Right cardiac atrium (tissue), 5 donors: ENCODE measurements around the gene SEMA3B. TPM values are rescaled to one million over a fixed set of nuclear protein-coding genes. Genes with fewer than 3 reads are reported as not detected.

ENCODE experiments used
- ATAC-seq, 2 donors: fragments of 200-7000 bp; cut with Tn5 transposase; one replicate each; pipeline versions ENCODE4 v1.8.0 to v1.9.1; 2020; ENCODE audit warnings: moderate library complexity in 2 of 2, mild to moderate bottlenecking in 1 of 2
- DNase-seq, 3 donors: peaks; one replicate each; pipeline ENCODE4 v3.0.0-alpha.2; 2020
- H3K27ac ChIP-seq: one replicate; pipeline ENCODE4 v1.5.1; 2013; ENCODE audit warnings: mild to moderate bottlenecking, low read length, control low read depth, moderate library complexity
- H3K27me3 ChIP-seq: one replicate; pipeline ENCODE4 v1.6.1; 2013; ENCODE audit not compliant: control insufficient read depth, insufficient read depth
- H3K4me1 ChIP-seq: one replicate; pipeline ENCODE4 v1.6.1; 2013; ENCODE audit warnings: low read length; ENCODE audit not compliant: control insufficient read depth, insufficient read depth
- H3K4me3 ChIP-seq: one replicate; pipeline ENCODE4 v1.5.1; 2013; ENCODE audit warnings: low read length, control low read depth
- H3K9me3 ChIP-seq: one replicate; pipeline ENCODE4 v1.6.1; 2013; ENCODE audit warnings: low read length; ENCODE audit not compliant: control insufficient read depth
- WGBS: extraction: QIAGEN DNeasy Blood & Tissue Kit; methylation state at CpG from one replicate; pipeline ENCODE4 v1.1.7; 2013; 5-methylcytosine and 5-hydroxymethylcytosine counted together
- intact Hi-C, 4 donors: fragments of 100-400 bp; cut with DNase I; formaldehyde crosslinking; loops; one replicate each; pipeline versions ENCODE4 v1.11.0 to v1.14.0; 2022 to 2023
- microRNA-seq, 2 donors: library from miRNA; unstranded; fragments of <30 nt; microRNA quantifications; one replicate each; pipeline ENCODE4 v1.2.0, GENCODE V29; 2020 to 2021
- polyA plus RNA-seq: library from polyadenylated mRNA; stranded (reverse); fragments of 200-250 nt; gene quantifications from one replicate; pipeline ENCODE4 v1.2.3, GENCODE V29; 2013
- total RNA-seq, 4 donors: library from RNA; stranded (reverse); fragmentation: NEBNext Ultra II Directional; extraction: Animal tissue kit (Norgen Biotek cat#: 25700); gene quantifications; one replicate each; pipeline ENCODE4 v1.2.1, GENCODE V29; 2021
- donor health status: healthy with polysubstance abuse.
- donor health status: DM: no; HTN: yes; CAD: no.
- donor health status: DM: no; HTN: no; CAD: no.
- donor health status: DM: no; HTN: yes; CAD: no; lungs with severe emphysema.
- donor health status: DM: yes; HTN: yes; CAD: no.

SEMA3B gene
- total and polyA plus RNA-seq, 5 donors: 19.2 to 35.7 (median 33.0) TPM

DNA sequence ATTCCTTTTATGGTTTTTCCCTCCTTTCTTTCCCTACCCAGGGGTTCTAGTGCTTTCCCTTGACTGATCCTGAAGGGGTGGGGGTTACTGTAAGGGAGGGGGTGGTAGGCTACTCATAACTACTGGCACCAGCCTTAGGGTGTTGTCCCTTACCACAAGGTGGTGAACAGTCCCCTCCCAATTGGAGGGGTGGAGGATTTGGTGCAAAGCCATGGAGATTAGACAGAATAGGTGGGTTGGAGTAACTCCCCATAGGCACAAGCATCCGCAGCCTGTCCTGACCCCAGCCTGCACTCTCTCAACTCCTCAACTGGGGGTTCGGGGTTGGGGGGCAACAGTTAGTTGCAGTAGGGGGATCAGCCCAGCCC is 56.1 kb downstream of the SEMA3B start:
- DNase-seq: no peak
- H3K4me1 ChIP-seq: peaks cover 11% of the 10 kb centered on the region
- ATAC-seq: no peak
- H3K27me3 ChIP-seq: no peaks in the 10 kb centered on the region
- WGBS: 83% methylated on average over 2 of the region's 2 CpGs
- no peak overlapping the region for H3K4me3 ChIP-seq
- no peak overlapping the region for H3K27ac ChIP-seq
- no peaks in the 10 kb centered on the region for H3K9me3 ChIP-seq
- intact Hi-C loops: no loop called here

DNA sequence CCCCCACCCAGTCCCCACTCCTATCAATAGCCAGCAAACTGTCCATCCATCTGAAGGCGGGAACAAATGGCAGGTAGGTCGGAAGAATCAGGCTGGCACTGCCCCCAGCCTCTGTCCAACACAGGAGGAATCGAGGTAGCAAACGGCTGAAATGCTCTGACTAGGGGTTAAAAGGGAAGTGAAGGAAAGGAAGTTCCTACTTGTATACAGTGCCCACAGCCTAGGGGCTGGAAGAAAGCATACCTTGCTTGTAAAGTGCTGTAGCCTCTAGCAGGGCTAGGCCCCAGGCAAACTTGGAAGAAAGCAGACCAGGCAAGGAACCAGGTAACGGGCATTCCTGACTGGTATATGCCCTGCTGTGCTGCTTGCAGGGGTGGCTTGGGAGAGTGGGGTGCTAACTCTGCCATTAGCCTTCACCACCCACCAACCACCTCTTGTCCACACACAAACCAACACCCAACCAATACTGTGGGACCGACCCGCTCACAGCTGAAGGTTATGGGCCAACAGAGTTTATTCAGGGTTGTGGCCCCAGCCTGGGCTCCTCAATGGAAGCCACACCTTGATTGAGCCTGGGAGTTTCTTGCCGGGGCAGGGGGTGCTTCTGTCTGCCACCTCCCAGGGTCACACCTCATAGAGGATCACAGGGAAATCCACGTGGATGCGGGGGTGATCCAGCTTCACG is 56.7 kb downstream of the SEMA3B start:
- no peak for ATAC-seq
- intact Hi-C loops: no loop called here
- DNase-seq: peak in 1 of 3 donors; percentile 20
- whole genome bisulfite sequencing: 86% methylated on average over 11 of the region's 11 CpGs
- Histone ChIP-seq H3K4me1 (peaks cover 8% of the 10 kb centered on the region), H3K27me3 (no peaks in the 10 kb centered on the region), H3K27ac (no peak overlapping the region), H3K4me3 (no peak overlapping the region), H3K9me3 (no peaks in the 10 kb centered on the region)

DNA sequence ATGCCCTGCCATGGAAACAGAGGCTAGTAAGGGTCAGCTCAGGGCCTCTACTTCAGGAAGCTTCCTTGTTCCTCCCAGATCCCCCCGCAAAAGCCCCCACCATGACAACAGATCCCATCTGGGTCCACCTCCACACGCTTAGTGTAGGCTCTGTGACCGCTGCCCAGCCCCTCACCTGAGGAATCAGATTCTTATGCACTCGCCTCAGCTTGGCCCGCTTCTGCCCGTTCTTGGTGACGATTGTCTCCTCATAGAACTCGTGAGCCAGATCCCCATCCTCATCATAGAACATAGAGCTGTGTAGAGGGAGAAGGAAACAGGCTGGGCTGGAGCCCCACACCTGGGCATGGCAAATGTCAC is 57.2 kb downstream of the SEMA3B start:
- WGBS: 92% methylated on average over 8 of the region's 8 CpGs
- Histone ChIP-seq H3K4me3 (no peak overlapping the region), H3K27ac (no peak overlapping the region), H3K27me3 (no peaks in the 10 kb centered on the region), H3K9me3 (no peaks in the 10 kb centered on the region), H3K4me1 (peaks cover 8% of the 10 kb centered on the region)
- DNase-seq (peak in 1 of 3 donors; percentile 51), ATAC-seq (no peak)
- intact Hi-C loops: no loop called here

DNA sequence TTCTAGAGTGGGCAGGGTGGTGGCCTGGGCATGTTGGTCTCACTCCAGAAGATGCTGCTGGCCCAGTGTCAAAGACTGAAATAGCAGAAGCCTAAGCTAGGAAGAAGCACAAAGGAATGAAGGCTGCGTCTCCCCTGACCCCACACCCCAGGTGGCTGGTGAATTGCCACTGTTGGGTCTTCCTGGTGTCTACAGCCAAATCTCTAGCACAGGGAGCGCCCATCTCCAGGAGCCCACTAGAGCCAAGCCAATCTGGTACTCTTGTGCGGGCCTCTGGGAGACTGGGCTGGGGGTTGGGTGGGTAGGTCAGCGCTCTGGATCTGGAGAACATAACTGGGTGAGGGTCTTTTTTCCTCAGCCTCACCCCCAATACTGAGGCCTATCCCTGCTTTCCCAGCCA is 58.2 kb downstream of the SEMA3B start:
- 63% methylated on average over 4 of the region's 4 CpGs for WGBS
- Histone ChIP-seq H3K4me3 (peak overlapping the region; percentile 85), H3K9me3 (no peaks in the 10 kb centered on the region), H3K4me1 (peaks cover 8% of the 10 kb centered on the region), H3K27me3 (no peaks in the 10 kb centered on the region), H3K27ac (no peak overlapping the region)
- ATAC-seq (no peak), DNase-seq (peak in 1 of 3 donors; percentile 40)
- intact Hi-C loops: no loop called here

Small RNAs within 50 kb of the gene (microRNA-seq; reads per million reads assigned to microRNA genes)
- gene MIR5787: 0 reads per million in 2 donors

Other genes with a start within 250 kb of the SEMA3B start
- gene RBM5, start 180.2 kb upstream of the SEMA3B start, total RNA-seq: 10 to 100 TPM; 67.1 to 83.8 (median 76.6) TPM
- 54.9 TPM for gene RBM5, start 180.2 kb upstream of the SEMA3B start, polyA plus RNA-seq
- 10 to 100 TPM in 2 of 4 donors, 1 to 10 TPM in 2; 7.3 to 15.2 (median 9.4) TPM for gene SEMA3F, start 113.8 kb upstream of the SEMA3B start, total RNA-seq
- gene SEMA3F, start 113.8 kb upstream of the SEMA3B start, polyA plus RNA-seq: 10.2 TPM
- not detected for gene GNAT1, start 77.5 kb upstream of the SEMA3B start, total RNA-seq
- not detected for gene GNAT1, start 77.5 kb upstream of the SEMA3B start, polyA plus RNA-seq
- 10 to 100 TPM in 1 of 4 donors, 1 to 10 TPM in 3; 5.0 to 10.4 (median 8.9) TPM for gene SLC38A3, start 63.9 kb upstream of the SEMA3B start, total RNA-seq
- 5.4 TPM for gene SLC38A3, start 63.9 kb upstream of the SEMA3B start, polyA plus RNA-seq
- 100 to 1,000 TPM; 129 to 149 (median 148) TPM for gene GNAI2, start 32.9 kb upstream of the SEMA3B start, total RNA-seq
- 122 TPM for gene GNAI2, start 32.9 kb upstream of the SEMA3B start, polyA plus RNA-seq
- 10 to 100 TPM in 2 of 4 donors, 1 to 10 TPM in 2; 1.4 to 15.7 (median 8.0) TPM for gene LSMEM2, start 9.9 kb downstream of the SEMA3B start, total RNA-seq
- gene LSMEM2, start 9.9 kb downstream of the SEMA3B start, polyA plus RNA-seq: 14.6 TPM
- gene IFRD2, start 23.3 kb downstream of the SEMA3B start, total RNA-seq: 10 to 100 TPM; 51.0 to 67.6 (median 56.9) TPM
- 50.9 TPM for gene IFRD2, start 23.3 kb downstream of the SEMA3B start, polyA plus RNA-seq
- gene HYAL3, start 30.3 kb downstream of the SEMA3B start, total RNA-seq: 1 to 10 TPM; 1.1 to 2.4 (median 1.7) TPM
- gene HYAL3, start 30.3 kb downstream of the SEMA3B start, polyA plus RNA-seq: 2.9 TPM
- 10 to 100 TPM in 1 of 4 donors, 1 to 10 TPM in 3; 8.1 to 11.5 (median 8.7) TPM for gene NAA80, start 30.3 kb downstream of the SEMA3B start, total RNA-seq
- gene NAA80, start 30.3 kb downstream of the SEMA3B start, polyA plus RNA-seq: 11.3 TPM
- 10 to 100 TPM; 17.8 to 33.7 (median 26.8) TPM for gene HYAL1, start 34.4 kb downstream of the SEMA3B start, total RNA-seq
- 25.4 TPM for gene HYAL1, start 34.4 kb downstream of the SEMA3B start, polyA plus RNA-seq
- 100 to 1,000 TPM in 1 of 4 donors, 10 to 100 TPM in 3; 40.9 to 114 (median 46.5) TPM for gene HYAL2, start 53.6 kb downstream of the SEMA3B start, total RNA-seq
- gene HYAL2, start 53.6 kb downstream of the SEMA3B start, polyA plus RNA-seq: 57.7 TPM
- gene TUSC2, start 59.1 kb downstream of the SEMA3B start, total RNA-seq: 10 to 100 TPM; 28.9 to 33.0 (median 30.0) TPM
- gene TUSC2, start 59.1 kb downstream of the SEMA3B start, polyA plus RNA-seq: 34.9 TPM
- 10 to 100 TPM; 15.6 to 19.1 (median 15.8) TPM for gene RASSF1, start 71.7 kb downstream of the SEMA3B start, total RNA-seq
- 20.4 TPM for gene RASSF1, start 71.7 kb downstream of the SEMA3B start, polyA plus RNA-seq
- under 1 TPM; 0.20 to 0.40 (median 0.29) TPM for gene ZMYND10, start 76.6 kb downstream of the SEMA3B start, total RNA-seq
- 0.25 TPM for gene ZMYND10, start 76.6 kb downstream of the SEMA3B start, polyA plus RNA-seq
- 10 to 100 TPM; 18.4 to 24.3 (median 19.3) TPM for gene NPRL2, start 81.6 kb downstream of the SEMA3B start, total RNA-seq
- gene NPRL2, start 81.6 kb downstream of the SEMA3B start, polyA plus RNA-seq: 16.7 TPM
- 10 to 100 TPM in 2 of 4 donors, 1 to 10 TPM in 2; 8.5 to 11.1 (median 10.4) TPM for gene CYB561D2, start 81.7 kb downstream of the SEMA3B start, total RNA-seq
- 10.8 TPM for gene CYB561D2, start 81.7 kb downstream of the SEMA3B start, polyA plus RNA-seq
- 10 to 100 TPM; 28.7 to 33.3 (median 31.7) TPM for gene TMEM115, start 90.4 kb downstream of the SEMA3B start, total RNA-seq
- gene TMEM115, start 90.4 kb downstream of the SEMA3B start, polyA plus RNA-seq: 32.5 TPM
- gene CACNA2D2, start 234.5 kb downstream of the SEMA3B start, total RNA-seq: 10 to 100 TPM in 3 of 4 donors, 1 to 10 TPM in 1; 8.7 to 56.1 (median 40.9) TPM
- 25.7 TPM for gene CACNA2D2, start 234.5 kb downstream of the SEMA3B start, polyA plus RNA-seq